HG03354 (cell line): ENCODE measurements around the gene JCHAIN.
"Not testable (repeated sequence)": the region's sequence is repeated elsewhere in the genome, so short reads cannot be mapped to it uniquely, and the experiment has no call there.

Experiments used
- ATAC-seq: cut with Tn5 transposase; IDR thresholded peaks from one replicate; pipeline ENCODE4 v1.9.1; 2021; ENCODE audit warnings: mild to moderate bottlenecking; ENCODE audit not compliant: unreplicated experiment, poor library complexity, severe bottlenecking

JCHAIN gene

GRCh38 chr4:70654605-70655011 is 11.7 kb downstream of the JCHAIN start:
- ATAC-seq: no peak

DNA sequence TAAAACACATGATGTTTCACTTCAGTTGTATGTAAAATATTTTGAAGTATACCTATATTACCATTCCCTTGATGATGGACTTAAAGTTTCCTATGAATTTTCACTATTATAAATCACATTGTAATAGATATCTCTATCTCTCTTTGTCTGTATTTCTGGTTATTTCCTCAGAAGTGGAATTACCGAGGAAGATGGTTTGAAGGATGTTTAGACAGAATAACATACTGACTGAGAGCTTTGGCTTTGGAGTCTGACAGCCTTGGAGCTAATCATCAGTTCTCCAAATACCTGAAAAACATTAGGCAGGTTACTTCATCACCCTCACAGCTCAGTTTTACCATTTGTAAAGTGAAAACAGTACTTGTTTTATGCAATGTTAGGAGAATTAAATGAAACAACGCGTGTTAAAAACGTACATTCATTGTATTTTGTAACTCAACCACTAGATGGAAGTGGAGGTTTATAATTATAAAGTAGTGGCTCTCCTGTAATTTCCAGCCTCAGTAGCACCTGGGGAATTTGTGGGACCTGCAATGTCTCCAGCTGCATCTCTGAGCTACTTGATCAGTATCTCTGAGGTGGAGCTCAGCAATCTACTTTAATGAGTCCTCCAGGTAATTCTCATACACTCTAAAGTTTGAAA is 14.3 kb downstream of the JCHAIN start:
- ATAC-seq: peak; percentile 47

DNA sequence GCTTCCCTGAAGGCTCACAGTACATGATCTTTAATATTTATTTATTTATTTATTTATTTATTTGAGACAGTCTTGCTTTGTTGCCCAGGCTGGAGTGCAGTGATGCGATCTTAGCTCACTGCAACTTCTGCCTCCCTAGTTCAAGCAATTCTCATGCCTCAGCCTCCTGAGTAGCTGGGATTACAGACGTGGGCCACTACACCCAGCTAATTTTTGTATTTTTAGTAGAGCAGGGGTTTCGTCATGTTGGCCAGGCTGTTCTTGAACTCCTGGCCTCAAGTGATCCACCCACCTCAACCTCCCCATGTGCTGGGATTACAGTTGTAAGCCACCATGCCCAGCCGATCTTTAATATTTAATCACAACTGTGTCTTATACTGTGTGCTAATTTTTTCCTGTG is 15.6 kb downstream of the JCHAIN start:
- ATAC-seq: not testable (repeated sequence)

DNA sequence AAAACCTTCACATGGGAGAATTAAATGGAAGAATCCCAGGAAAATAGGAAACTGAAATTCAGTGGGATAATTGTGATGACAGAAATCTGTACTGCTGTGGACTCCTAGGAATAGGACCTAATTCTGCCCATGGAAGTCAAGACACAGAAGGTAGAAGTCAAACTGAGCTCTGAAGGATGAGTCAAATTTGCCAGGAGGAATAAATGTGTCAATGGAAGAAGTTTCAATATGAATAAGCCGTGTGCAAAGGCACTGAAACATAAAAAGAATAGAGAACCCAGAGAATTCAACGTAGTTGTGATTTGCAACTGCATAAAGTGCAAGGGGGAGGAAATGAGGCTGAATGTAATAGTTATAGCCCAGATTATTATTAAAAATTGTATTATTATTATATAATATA is 26.1 kb downstream of the JCHAIN start:
- ATAC-seq: no peak

DNA sequence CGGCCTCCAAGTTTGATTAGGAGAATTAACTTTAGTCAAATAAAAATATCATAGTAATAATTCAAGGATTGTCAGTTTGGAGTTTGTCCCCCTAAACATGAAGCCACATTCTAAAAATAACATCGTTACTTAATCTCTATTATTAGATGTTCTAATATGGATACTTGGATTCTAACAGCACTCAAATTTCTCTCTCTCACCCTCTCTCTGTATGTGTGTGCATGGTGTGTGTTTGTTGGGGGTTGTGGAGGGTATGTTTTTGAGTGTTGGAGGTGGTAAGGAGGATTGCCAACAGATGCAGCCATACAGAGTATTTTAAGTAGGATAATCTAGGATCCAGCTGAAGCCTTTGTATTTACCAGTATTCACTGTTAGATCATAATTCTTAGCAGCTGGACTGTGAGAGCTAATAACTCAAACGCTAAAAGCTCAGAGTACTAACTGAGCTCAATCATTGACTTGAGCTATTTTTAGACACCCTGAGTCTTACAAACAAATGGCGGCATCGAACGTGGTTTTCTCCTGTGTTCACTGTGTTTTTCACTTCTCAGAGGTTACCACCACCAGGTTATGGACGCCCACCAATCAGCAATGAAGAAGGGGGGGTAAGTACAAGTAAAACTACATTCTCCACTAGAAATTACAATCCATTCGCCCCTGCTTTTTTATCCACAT is 28.9 kb downstream of the JCHAIN start:
- peak; percentile 82 for ATAC-seq

GRCh38 chr4:70634482-70634881 is 31.8 kb downstream of the JCHAIN start:
- no peak for ATAC-seq

DNA sequence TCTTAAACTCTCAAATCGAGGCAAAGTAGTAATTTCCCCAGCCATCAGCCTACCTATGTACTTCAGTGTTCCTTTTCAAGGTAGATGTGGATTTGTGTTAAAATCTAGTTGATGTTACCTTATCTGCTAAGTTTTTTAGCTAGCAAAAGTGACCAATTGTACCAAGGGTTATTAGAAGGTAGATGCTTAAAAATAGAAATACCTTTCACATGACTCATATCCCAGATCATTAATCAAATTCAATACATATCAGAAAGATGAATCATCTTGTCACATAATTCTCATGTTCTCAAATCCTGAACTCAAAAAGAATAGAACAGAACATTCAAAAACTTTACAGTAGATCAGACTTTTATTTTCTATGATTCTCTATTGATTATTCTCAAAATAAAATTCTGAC is 34.3 kb downstream of the JCHAIN start:
- no peak for ATAC-seq

DNA sequence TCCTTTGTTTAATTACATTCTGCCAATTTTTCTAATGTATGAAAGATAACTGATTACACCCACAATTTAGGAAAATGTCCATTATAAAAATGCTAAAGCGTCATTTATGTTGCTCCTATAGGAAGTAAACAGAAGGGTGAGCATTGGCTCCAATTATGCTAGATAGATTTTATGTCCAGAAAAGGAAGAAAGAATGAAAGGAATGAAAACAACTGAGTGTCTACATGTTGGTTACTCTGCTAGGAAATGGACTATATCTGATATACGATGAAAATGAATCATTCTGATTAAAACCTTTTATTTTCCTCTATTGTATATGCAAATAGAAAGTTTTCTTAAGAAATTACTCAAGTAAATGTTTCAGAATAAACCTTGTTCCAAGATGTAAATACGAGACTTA is 36.1 kb downstream of the JCHAIN start:
- no peak for ATAC-seq

- peak; percentile 77 for ATAC-seq
These were observed 36.7 kb downstream of the JCHAIN start for GRCh38 chr4:70629469-70630090.

- ATAC-seq: no peak
These were observed 37.9 kb downstream of the JCHAIN start, which contains the start of gene ENAM for GRCh38 chr4:70628444-70628843. TSS of gene ENAM (plus strand) at chr4:70628744. CDS start at chr4:70629501, 757 bp downstream.

GRCh38 chr4:70627620-70628019 is 38.7 kb downstream of the JCHAIN start:
- ATAC-seq: no peak

GRCh38 chr4:70624226-70624793 is 42.0 kb downstream of the JCHAIN start:
- no peak for ATAC-seq

DNA sequence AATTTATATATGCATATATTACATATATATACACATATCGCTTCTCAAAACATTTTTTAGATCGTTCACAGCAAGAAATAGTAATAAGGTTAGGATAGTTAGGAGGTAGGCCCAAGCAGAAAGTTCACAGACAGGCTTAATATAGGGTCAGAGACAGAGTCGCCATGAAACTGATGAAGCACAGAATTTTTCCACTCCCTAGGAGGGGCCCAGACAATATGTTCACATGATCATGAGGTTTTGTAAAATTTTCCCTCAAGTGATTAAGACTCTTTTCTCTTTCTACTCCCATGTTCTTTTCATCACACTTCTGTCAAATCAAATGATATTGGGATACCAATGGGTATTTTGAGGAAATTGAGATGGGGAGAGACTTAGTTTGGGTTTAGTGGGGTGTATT is 43.0 kb downstream of the JCHAIN start:
- no peak for ATAC-seq

- ATAC-seq: no peak
These were observed 46.5 kb downstream of the JCHAIN start for GRCh38 chr4:70619778-70620177.

DNA sequence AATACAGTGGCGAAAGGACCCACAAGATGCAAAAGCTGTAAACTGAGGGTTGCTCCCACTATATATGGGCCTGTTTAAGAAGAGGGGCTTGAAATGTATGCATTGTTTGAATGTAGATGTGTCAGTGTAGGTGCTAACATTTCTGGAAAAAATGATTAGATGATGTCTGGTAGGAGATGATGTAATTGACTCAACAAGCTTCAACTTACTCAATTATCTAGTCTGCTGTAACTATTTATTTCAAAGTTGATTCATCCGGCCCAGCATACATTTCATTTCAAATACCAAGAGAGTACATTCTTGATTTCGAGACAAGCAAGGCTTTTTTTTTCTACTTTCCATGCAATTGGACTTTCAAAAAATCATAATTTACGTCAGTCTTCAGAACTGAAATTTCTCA is 47.0 kb downstream of the JCHAIN start:
- ATAC-seq: no peak

DNA sequence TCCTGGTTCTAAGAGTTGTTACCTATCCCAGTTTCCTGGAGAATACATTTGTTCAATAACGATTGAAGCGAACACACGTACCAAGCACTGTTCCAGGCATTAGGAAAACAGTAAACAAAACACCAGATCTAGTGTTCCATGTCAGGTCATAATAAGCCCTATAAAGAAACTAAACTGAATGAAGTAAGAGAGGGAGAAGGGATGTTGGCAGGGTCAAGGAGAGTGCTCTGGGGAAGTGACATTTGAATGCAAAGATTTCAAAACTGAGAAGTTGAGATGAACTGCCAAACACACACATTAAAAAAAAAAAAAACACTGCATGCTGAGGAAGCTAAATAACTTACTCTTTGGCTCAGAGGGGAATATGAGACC is 52.1 kb downstream of the JCHAIN start:
- ATAC-seq: no peak

DNA sequence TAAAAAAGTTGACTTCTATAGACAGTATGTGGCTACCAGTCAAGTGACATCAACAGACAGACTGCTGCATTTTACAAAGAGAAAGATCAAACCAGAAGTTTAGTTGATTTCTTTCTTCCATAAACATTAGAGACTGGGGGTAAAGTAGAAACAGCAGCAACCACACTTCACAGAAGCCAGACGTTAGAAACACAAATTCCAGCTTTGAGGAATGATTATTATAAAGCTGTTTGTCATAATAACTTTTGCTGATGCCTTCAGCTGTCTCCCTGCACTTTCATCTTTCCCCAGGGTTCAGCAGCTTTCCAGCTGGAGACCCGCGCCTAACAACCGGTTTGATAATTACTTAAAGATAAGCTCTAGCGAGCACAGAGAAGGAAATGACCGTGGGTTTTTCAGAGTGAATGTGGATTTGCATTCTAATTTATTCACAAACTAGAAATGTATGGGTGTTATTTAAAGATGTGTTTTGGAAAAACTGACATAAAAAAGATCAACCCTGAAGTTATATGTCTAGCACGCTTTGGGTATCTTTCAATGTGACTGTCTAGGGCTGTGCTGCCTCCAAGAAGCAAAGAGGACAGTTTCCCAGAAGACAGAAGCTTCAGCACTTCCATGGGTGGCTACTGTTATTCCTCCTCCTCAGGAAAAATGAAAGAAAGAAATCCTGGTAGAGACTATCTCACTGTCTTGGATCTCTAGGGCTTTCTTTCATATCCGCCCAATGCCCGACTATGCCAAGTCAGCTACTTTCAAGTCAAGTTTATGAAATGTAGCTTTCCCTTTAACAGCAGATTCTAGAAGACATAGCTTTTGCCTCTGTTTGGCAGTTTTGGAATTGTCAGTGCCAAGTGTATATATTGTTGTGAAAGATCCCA is 52.8 kb downstream of the JCHAIN start:
- ATAC-seq: peak; percentile 87

DNA sequence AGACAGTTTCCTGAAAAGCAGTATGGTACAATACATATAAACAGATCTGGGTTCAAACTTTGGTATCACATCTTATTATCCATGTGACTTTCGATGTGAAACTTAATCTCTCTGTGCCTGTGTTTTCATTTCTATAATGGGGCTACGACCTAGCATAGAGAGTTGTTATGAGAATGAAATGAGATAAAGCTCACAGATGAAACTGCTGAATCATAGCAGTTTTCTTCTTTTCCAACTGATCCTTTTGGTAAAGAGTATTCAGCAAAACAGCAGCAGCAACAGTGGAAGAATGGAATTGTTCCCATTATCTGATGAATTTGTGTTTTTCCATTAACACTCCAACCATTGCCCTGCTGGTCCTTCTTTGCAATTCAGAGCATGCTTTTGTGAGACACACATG is 58.0 kb downstream of the JCHAIN start:
- no peak for ATAC-seq

- ATAC-seq: no peak
These were observed 58.9 kb downstream of the JCHAIN start for GRCh38 chr4:70607334-70607853.

GRCh38 chr4:70606459-70606858 is 59.8 kb downstream of the JCHAIN start:
- no peak for ATAC-seq
